PC-3 (cell line): ENCODE measurements around the gene TMEM79. TPM values are rescaled to one million over a fixed set of nuclear protein-coding genes. Genes with fewer than 3 reads are reported as not detected.
A peak's percentile ranks its signal among the peaks of the same experiment; 100 is the strongest.

Source experiments
- ATAC-seq: fragments of 200-7000 bp; cut with Tn5 transposase; 2 replicates; pipeline ENCODE4 v1.9.1; 2020; ENCODE audit warnings: mild to moderate bottlenecking, moderate library complexity
- BruUV-seq: library from RNA; stranded (reverse); fragments of 400-500 nt; replicated peaks from 2 replicates; lab custom pipeline; 2021; lab: Mats Ljungman, UMichigan
- CTCF ChIA-PET: fragments of 300-600 bp; sonication (Branson Sonifier 250); formaldehyde crosslinking; loops from one replicate; lab custom pipeline; 2022; ENCODE audit warnings: antibody characterized with exemption; lab: Charles Lee
- POLR2A ChIA-PET: fragments of 300-600 bp; sonication (Branson Sonifier 250); formaldehyde crosslinking; loops from one replicate; lab custom pipeline; 2022; ENCODE audit warnings: antibody characterized with exemption; ENCODE audit not compliant: unreplicated experiment; lab: Charles Lee
- DNase-seq: peaks from one replicate; pipeline ENCODE4 v3.0.0-alpha.2; 2015
- H2AFZ ChIP-seq: fragments of 300-600 bp; sonication (generic); 2 replicates; pipeline ENCODE4 v1.6.0; 2016; ENCODE audit warnings: antibody characterized with exemption, low read length
- H3F3A ChIP-seq: fragments of 300-600 bp; sonication (generic); one replicate; pipeline ENCODE4 v1.6.0; 2017; ENCODE audit warnings: antibody characterized with exemption, low read length, control low read depth, mild to moderate bottlenecking; ENCODE audit not compliant: unreplicated experiment
- H3K27ac ChIP-seq: fragments of 300-600 bp; sonication (generic); 2 replicates; pipeline ENCODE4 v1.5.1; 2016; ENCODE audit warnings: mild to moderate bottlenecking, low read length
- H3K27me3 ChIP-seq: fragments of 300-600 bp; sonication (generic); 2 replicates; pipeline ENCODE4 v1.6.1; 2016; ENCODE audit warnings: low read length, mixed read lengths
- H3K36me3 ChIP-seq: fragments of 300-600 bp; sonication (generic); 2 replicates; pipeline ENCODE4 v1.6.1; 2016; ENCODE audit warnings: low read depth, mixed run types, low read length, mixed read lengths
- H3K4me1 ChIP-seq: fragments of 300-600 bp; sonication (generic); 2 replicates; pipeline ENCODE4 v1.5.1; 2016; ENCODE audit warnings: low read length; ENCODE audit not compliant: insufficient read depth
- H3K4me2 ChIP-seq: fragments of 300-600 bp; sonication (generic); 2 replicates; pipeline ENCODE4 v1.6.0; 2016; ENCODE audit warnings: low read length
- H3K4me3 ChIP-seq: fragments of 300-600 bp; sonication (generic); 2 replicates; pipeline ENCODE4 v1.5.1; 2016; ENCODE audit warnings: mild to moderate bottlenecking, low read length, mixed read lengths
- H3K79me2 ChIP-seq: fragments of 300-600 bp; sonication (generic); 2 replicates; pipeline ENCODE4 v1.6.1; 2017; ENCODE audit warnings: low read length, mixed read lengths
- H3K9ac ChIP-seq: fragments of 300-600 bp; sonication (generic); 2 replicates; pipeline ENCODE4 v1.6.0; 2016; ENCODE audit warnings: mild to moderate bottlenecking, low read length
- H3K9me2 ChIP-seq: fragments of 300-600 bp; sonication (generic); replicated peaks from 2 replicates; pipeline ENCODE4 v1.6.1; 2016; ENCODE audit warnings: mixed run types, low read length, mixed read lengths
- H3K9me3 ChIP-seq: fragments of 300-600 bp; sonication (generic); 2 replicates; pipeline ENCODE4 v1.6.1; 2016; ENCODE audit warnings: low read length, mixed read lengths
- H4K20me1 ChIP-seq: fragments of 300-600 bp; sonication (generic); 2 replicates; pipeline ENCODE4 v1.6.1; 2016; ENCODE audit warnings: low read length, mixed read lengths
- EZH2 ChIP-seq: fragments of 300-600 bp; sonication (generic); IDR thresholded peaks from one replicate; pipeline ENCODE4 v1.6.1; 2017; ENCODE audit warnings: antibody characterized with exemption, mild to moderate bottlenecking, low read length; ENCODE audit not compliant: unreplicated experiment
- EZH2phosphoT487 ChIP-seq: fragments of 300-600 bp; sonication (generic); IDR thresholded peaks from 2 replicates; pipeline ENCODE4 v1.6.1; 2018; ENCODE audit warnings: mild to moderate bottlenecking, antibody characterized with exemption, low read length, borderline replicate concordance
- intact Hi-C: fragments of 100-400 bp; cut with micrococcal nuclease; formaldehyde crosslinking; loops from 2 replicates; pipeline ENCODE4 v1.9.0; 2023
- total RNA-seq: library from RNA; depleted of rRNA; stranded (reverse); fragments of >200 nt; gene quantifications from 2 replicates; pipeline ENCODE4 v1.2.3, GENCODE V29; 2014
- TF ChIP-seq, protein P1 (sequence below): fragments of 300-600 bp; sonication (generic); conservative IDR thresholded peaks from 2 replicates; pipeline ENCODE4 v1.5.1; 2017; ENCODE audit warnings: antibody characterized with exemption, low read depth, mild to moderate bottlenecking, low read length

Gene TMEM79
- total RNA-seq, 1 experiment from 2014 or later: 8.1 TPM

DNA sequence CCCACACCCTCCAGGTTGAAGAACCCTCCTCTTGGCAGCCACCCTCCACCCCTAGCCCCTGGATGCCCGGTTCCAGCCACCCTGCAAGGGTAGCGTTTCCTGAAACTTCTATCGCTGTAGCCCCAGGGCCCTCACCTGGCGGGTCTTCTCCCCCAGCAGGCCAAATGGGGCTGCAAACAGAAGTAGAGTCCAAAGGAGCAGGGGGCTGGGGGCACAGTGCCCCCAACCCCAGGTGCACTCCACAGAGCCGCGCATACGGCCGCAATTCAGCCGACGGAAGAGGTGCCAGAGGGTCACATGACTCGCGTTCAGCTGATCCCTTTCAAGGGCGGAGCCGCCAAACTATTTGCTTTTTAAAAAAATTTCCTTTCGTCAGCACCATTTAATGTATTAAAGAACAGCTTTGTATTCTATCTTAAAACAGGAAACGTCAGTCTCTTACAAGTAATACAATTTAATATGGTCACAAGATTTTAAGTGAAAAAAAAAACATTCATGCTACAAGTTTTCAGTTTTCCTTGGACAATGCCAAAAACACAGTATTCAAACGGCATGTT lies 11.3 kb downstream of the TMEM79 start, which contains the start of gene GLMP:
GLMP (minus strand) TSS at position 289 of the 557 bp plus-strand sequence; CDS start at position 255, 34 bp downstream.
- ChIA-PET POLR2A (interaction anchor here (0.7 kb wide), 2 partner anchors 13 to 21 kb away, joined by 3 to 4 read pairs; partner anchors contain the start of gene SMG5), CTCF (no interaction called here)
- Histone ChIP-seq H3F3A (no peaks in the 10 kb centered on the region), H3K9me3 (no peaks in the 10 kb centered on the region), H3K4me1 (peaks cover 15% of the 10 kb centered on the region; the same call in 1 of the 2 replicates), H3K79me2 (no peaks in the 10 kb centered on the region), H3K36me3 (no peaks in the 10 kb centered on the region), H2AFZ (peak within 1 kb of the TSS; percentile 94), H3K27me3 (no peaks in the 10 kb centered on the region), H3K4me2 (peak within 1 kb of the TSS; percentile 90), H3K9me2 (no peaks in the 10 kb centered on the region), H4K20me1 (no peaks in the 10 kb centered on the region), H3K9ac (peak within 1 kb of the TSS; percentile 60), H3K27ac (no peak within 1 kb of the TSS), H3K4me3 (peak within 1 kb of the TSS; percentile 73)
- peak; percentile 69 for DNase-seq
- intact Hi-C loops: no loop called here
- no TSS peak for BruUV-seq
- TF ChIP-seq EZH2 (no peak), EZH2phosphoT487 (no peak)
- TF ChIP-seq, protein P1, sequence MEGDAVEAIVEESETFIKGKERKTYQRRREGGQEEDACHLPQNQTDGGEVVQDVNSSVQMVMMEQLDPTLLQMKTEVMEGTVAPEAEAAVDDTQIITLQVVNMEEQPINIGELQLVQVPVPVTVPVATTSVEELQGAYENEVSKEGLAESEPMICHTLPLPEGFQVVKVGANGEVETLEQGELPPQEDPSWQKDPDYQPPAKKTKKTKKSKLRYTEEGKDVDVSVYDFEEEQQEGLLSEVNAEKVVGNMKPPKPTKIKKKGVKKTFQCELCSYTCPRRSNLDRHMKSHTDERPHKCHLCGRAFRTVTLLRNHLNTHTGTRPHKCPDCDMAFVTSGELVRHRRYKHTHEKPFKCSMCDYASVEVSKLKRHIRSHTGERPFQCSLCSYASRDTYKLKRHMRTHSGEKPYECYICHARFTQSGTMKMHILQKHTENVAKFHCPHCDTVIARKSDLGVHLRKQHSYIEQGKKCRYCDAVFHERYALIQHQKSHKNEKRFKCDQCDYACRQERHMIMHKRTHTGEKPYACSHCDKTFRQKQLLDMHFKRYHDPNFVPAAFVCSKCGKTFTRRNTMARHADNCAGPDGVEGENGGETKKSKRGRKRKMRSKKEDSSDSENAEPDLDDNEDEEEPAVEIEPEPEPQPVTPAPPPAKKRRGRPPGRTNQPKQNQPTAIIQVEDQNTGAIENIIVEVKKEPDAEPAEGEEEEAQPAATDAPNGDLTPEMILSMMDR: no peak
- ATAC-seq: peak; percentile 23

DNA sequence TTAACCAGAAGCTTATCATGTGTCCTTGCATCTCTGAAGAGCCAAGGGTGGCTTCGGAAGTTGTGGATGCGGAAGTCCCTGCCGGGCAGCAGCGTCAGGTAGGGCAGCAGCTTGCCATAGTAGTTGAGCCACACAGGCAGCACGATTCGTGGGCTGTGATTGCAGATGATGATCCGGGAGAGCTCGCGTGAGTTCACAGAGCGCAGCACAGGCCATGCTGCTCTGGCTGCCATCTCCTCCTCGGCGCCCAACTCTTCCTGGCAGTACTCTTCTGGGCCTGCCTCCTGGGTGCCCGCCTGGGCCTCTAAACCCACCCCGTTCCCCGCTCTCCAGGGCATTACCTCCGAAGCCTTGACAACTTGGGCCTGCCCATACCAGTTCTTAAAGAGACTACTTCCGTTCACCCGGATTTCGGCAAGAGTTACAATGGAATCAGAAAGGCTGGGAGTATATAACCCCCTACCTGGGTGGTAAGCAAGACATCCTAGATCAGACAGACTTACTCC lies 14.8 kb downstream of the TMEM79 start, which contains the start of gene VHLL:
VHLL (minus strand) TSS at position 456 of the 506 bp plus-strand sequence; CDS start at position 338, 118 bp downstream.
- ChIA-PET POLR2A (no interaction called here), CTCF (no interaction called here)
- peaks cover 2% of the 10 kb centered on the region; the same call in 1 of the 2 replicates for H3K36me3 ChIP-seq
- no peak for ATAC-seq
- intact Hi-C loops: no loop called here
- H2AFZ ChIP-seq: no peak within 1 kb of the TSS
- H3K4me1 ChIP-seq: peaks cover 9% of the 10 kb centered on the region; the same call in 1 of the 2 replicates
- no peak for DNase-seq
- no peaks in the 10 kb centered on the region for H3K27me3 ChIP-seq
- no TSS peak for BruUV-seq
- no peak within 1 kb of the TSS for H3K9ac ChIP-seq
- H3K79me2 ChIP-seq: no peaks in the 10 kb centered on the region
- H3K9me3 ChIP-seq: no peaks in the 10 kb centered on the region
- no peaks in the 10 kb centered on the region for H3K9me2 ChIP-seq
- TF ChIP-seq EZH2phosphoT487: no peak
- TF ChIP-seq, protein P1: no peak
- TF ChIP-seq EZH2: no peak
- H3K27ac ChIP-seq: no peak within 1 kb of the TSS
- no peaks in the 10 kb centered on the region for H4K20me1 ChIP-seq
- H3K4me2 ChIP-seq: no peak within 1 kb of the TSS
- H3K4me3 ChIP-seq: no peak within 1 kb of the TSS
- no peaks in the 10 kb centered on the region for H3F3A ChIP-seq

DNA sequence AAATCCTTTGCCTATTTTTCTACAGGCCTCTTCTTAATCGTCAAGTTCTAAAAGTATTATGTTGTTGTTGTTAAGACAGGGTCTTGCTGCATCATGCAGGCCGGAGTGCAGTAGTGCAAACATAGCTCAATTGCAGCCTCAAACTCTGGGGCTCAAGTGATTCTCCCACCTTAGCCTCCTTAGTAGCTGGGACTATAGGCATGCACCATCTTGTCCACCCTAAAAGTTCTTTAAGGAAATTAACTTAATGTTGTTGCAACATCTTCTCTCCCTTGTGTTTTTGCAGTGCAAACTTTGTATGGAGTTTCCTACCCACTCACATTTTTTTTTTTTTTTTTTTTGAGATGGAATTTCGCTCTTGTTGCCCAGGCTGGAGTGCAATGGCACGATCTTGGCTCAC lies 19.1 kb downstream of the TMEM79 start:
- Histone ChIP-seq H3K79me2 (no peaks in the 10 kb centered on the region), H3K4me2 (no peak overlapping the region), H3K27ac (no peak overlapping the region), H2AFZ (no peak overlapping the region), H3K4me1 (no peaks in the 10 kb centered on the region), H3K9ac (no peak overlapping the region), H3K27me3 (no peaks in the 10 kb centered on the region), H3K9me3 (no peaks in the 10 kb centered on the region), H4K20me1 (no peaks in the 10 kb centered on the region), H3F3A (no peaks in the 10 kb centered on the region), H3K4me3 (no peak overlapping the region), H3K36me3 (peaks cover 17% of the 10 kb centered on the region), H3K9me2 (no peaks in the 10 kb centered on the region)
- TF ChIP-seq EZH2 (no peak), EZH2phosphoT487 (no peak)
- TF ChIP-seq, protein P1: no peak
- CTCF ChIA-PET: no interaction called here
- no peak for DNase-seq
- no TSS peak for BruUV-seq
- no peak for ATAC-seq
- intact Hi-C loops: no loop called here
- POLR2A ChIA-PET: no interaction called here
